ENCODE measurements around the gene PRKAR2B. TPM values are rescaled to one million over a fixed set of nuclear protein-coding genes. Genes with fewer than 3 reads are reported as not detected.
A peak's percentile ranks its signal among the peaks of the same experiment; 100 is the strongest.

Gene PRKAR2B
- total RNA-seq, 4 donors from 2014 or later, result 89.5 to 127 (median 102) TPM

DNA sequence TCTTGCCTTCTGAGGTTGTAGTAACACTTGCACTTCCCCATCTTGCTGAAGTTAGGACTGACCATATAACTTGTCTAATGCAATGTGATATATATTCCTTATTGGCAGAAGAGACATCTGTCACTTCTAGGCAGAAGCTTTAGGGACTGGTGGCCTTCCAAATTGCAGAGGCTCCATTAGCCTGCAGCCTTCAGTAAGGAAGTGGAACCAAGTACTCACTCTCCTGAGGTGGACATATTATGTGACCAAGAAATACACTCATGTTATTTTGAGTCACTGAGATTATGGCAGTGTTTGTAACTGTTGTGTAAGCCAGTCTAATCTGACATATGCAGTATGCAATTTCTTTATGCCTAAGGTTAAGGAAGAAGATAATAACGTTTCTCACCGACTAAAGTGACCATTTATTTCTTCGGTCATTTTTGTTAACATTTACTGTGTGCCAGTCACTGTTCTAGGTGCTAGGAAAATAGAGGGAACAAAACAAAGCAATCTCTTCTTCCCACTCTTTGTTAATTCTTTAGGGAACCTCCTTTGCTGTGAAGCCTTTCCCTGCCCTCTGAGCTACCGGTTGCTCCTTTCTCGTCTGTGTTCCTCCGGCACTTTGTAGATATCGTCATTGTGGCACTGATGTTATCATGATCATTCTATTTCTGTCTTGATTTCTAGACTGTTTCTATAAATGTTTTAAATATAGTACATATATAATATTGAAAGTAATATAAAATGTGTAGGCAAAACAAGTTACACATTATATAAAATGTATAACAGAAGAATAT lies 71.4 kb downstream of the PRKAR2B start:
- Histone ChIP-seq H3K4me3 (no peak overlapping the region), H3K27me3 (no peaks in the 10 kb centered on the region), H3K9me3 (no peaks in the 10 kb centered on the region), H3K36me3 (no peaks in the 10 kb centered on the region), H3K27ac (replicated peaks in 1 of 4) (no peak overlapping the region), H3K4me1 (peaks cover 15 to 53% (median 31%) of the 10 kb centered on the region in 4 donors)
- TF ChIP-seq, protein P1, sequence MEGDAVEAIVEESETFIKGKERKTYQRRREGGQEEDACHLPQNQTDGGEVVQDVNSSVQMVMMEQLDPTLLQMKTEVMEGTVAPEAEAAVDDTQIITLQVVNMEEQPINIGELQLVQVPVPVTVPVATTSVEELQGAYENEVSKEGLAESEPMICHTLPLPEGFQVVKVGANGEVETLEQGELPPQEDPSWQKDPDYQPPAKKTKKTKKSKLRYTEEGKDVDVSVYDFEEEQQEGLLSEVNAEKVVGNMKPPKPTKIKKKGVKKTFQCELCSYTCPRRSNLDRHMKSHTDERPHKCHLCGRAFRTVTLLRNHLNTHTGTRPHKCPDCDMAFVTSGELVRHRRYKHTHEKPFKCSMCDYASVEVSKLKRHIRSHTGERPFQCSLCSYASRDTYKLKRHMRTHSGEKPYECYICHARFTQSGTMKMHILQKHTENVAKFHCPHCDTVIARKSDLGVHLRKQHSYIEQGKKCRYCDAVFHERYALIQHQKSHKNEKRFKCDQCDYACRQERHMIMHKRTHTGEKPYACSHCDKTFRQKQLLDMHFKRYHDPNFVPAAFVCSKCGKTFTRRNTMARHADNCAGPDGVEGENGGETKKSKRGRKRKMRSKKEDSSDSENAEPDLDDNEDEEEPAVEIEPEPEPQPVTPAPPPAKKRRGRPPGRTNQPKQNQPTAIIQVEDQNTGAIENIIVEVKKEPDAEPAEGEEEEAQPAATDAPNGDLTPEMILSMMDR (IDR thresholded peaks at IDR 0.05), result no peak
- TF ChIP-seq POLR2AphosphoS5 (IDR thresholded peaks at IDR 0.05) (no peak), POLR2A (IDR thresholded peaks at IDR 0.05; ENCODE audit: low read depth) (no peak), EP300 (IDR thresholded peaks at IDR 0.05) (no peak)
- 84% methylated on average over 7 of the region's 7 CpGs for WGBS
- intact Hi-C loops (cut with DNase I), result no loop called here
- DNase-seq (ENCODE audit: extremely low spot score), result no peak

DNA sequence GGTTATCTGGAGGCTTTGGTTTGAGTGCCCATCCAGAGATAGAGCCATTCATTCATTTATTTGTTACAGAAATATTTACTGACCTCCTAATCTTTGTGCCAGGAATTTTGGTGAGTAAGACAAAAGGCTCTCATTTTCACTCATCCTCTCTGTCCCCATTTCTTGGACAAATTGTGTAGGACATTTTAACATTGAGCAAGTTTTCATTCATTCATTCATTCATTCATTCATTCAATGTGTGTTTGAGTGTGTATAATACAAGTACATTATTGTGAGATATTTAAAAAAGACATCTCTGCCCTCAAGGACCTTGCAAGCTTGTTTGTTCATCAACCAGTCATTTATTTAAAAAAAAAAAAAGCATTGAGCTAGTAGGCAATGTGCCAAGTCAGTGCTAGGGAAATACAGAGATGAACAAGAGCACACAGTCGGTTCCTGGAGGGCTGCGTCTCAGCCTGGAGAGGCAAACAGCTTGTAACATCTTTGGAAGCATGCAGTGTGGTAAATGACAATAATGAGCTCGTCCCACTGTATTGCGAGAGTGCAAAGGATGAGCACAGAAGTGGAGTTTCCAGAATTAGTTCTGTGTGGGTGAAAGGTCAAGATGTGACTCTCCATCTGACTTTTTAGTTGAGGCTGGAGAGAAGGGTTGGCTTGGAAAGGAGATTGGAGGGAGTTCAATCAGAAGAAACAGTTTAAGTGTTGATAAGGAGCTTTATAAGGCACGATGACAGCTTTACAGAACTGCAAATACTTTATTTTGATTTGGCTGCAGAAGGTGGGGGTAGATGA lies 73.8 kb downstream of the PRKAR2B start:
- no peak for TF ChIP-seq EP300 (IDR thresholded peaks at IDR 0.05)
- TF ChIP-seq, protein P1 (IDR thresholded peaks at IDR 0.05), result no peak
- no peak for TF ChIP-seq POLR2AphosphoS5 (IDR thresholded peaks at IDR 0.05)
- TF ChIP-seq POLR2A (IDR thresholded peaks at IDR 0.05; ENCODE audit: low read depth), result no peak
- H3K9me3 ChIP-seq, result no peaks in the 10 kb centered on the region
- H3K27me3 ChIP-seq, result no peaks in the 10 kb centered on the region
- DNase-seq (ENCODE audit: extremely low spot score), result no peak
- no peak overlapping the region for H3K27ac ChIP-seq (replicated peaks in 1 of 4)
- no peak overlapping the region for H3K4me3 ChIP-seq
- intact Hi-C loops (cut with DNase I), result no loop called here
- WGBS, result 29% methylated on average over 5 of the region's 5 CpGs
- no peaks in the 10 kb centered on the region for H3K36me3 ChIP-seq
- H3K4me1 ChIP-seq, result peaks cover 15 to 58% (median 42%) of the 10 kb centered on the region in 4 donors

DNA sequence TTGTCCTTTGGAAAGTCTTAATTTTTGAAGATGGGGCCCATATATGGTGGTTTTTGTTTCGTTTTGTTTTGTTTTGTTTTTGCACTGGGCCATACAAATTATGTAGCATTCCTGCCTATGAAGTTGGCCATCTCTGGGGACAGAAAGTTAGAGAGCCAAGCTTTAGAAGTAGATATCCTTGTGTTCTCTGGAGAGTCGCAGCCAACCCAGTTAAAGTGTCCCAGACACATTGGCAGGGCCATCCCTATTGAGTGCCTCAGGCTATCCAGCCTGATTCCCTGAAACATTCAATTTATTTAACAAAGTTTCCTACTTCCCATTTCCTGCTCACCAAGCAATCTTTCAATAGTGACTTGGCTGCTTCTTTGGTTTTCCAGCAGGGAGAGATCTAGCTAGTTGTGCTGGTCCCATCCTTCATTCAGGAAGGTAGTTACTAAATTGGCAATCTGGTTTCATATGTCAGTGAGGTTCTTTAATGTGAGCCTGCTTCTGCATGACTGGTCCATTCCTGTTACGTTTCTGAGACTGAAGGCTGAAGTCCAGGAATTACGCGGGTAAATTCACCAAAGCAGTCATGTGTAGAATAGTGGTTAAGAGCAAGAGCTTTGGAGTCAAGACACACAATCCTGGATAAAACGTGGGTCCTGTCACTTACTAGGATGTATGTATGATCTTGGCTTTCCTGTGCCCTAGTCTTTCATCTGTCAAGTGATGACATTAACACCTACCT lies 75.0 kb downstream of the PRKAR2B start:
- no peaks in the 10 kb centered on the region for H3K9me3 ChIP-seq
- H3K36me3 ChIP-seq, result no peaks in the 10 kb centered on the region
- no peak overlapping the region for H3K27ac ChIP-seq (replicated peaks in 1 of 4)
- TF ChIP-seq, protein P1 (IDR thresholded peaks at IDR 0.05), result no peak
- TF ChIP-seq POLR2A (IDR thresholded peaks at IDR 0.05; ENCODE audit: low read depth) (no peak), EP300 (IDR thresholded peaks at IDR 0.05) (no peak), POLR2AphosphoS5 (IDR thresholded peaks at IDR 0.05) (no peak)
- no peak overlapping the region for H3K4me3 ChIP-seq
- 89% methylated on average over 6 of the region's 6 CpGs for WGBS
- H3K27me3 ChIP-seq, result no peaks in the 10 kb centered on the region
- H3K4me1 ChIP-seq, result peaks cover 15 to 45% (median 37%) of the 10 kb centered on the region in 4 donors
- no peak for DNase-seq (ENCODE audit: extremely low spot score)
- intact Hi-C loops (cut with DNase I), result no loop called here

DNA sequence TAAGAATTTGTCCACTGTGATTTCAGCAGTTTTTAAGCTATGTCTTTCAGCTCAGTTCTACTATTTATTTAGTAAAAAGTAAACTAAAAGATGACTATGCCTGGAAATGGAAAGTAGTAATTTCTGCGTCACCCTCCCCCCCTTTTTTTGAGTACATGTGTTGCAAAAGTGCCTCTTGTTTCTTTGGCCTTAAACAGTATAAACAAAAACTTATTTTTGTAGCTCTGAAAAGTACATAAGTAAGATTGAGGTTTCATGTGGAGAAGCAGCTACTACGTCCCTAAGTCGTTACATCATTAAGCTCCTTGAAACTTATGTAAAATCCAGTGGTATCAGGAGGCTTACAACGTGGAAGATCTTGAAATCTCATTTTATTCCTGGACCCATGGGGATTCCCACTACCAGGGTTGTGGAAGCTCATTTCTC lies 78.0 kb downstream of the PRKAR2B start:
- 20% methylated on average over 4 of the region's 4 CpGs for WGBS
- no peak for TF ChIP-seq EP300 (IDR thresholded peaks at IDR 0.05)
- TF ChIP-seq POLR2A (IDR thresholded peaks at IDR 0.05; ENCODE audit: low read depth), result no peak
- TF ChIP-seq, protein P1 (IDR thresholded peaks at IDR 0.05), result no peak
- TF ChIP-seq POLR2AphosphoS5 (IDR thresholded peaks at IDR 0.05), result no peak
- Histone ChIP-seq H3K27ac (replicated peaks in 1 of 4) (peak overlapping the region in 3 of 4 donors; percentile 43 to 63 (median 48)), H3K4me1 (peaks cover 13 to 39% (median 33%) of the 10 kb centered on the region in 4 donors), H3K9me3 (no peaks in the 10 kb centered on the region), H3K27me3 (no peaks in the 10 kb centered on the region), H3K4me3 (peak overlapping the region in 1 of 4 donors; percentile 14), H3K36me3 (no peaks in the 10 kb centered on the region)
- DNase-seq (ENCODE audit: extremely low spot score), result no peak
- intact Hi-C loops (cut with DNase I), result no loop called here
